Progenitor cell of endocrine pancreas (in vitro differentiated cells): Measurements from ENCODE around the gene GRK5. TPM values are rescaled to one million over a fixed set of nuclear protein-coding genes. Genes with fewer than 3 reads are reported as not detected.

Experiments
- DNase-seq: peaks from one replicate; pipeline ENCODE4 v3.0.0; 2021; ENCODE audit warnings: low spot score; ENCODE audit not compliant: unreplicated experiment
- H3K27ac Mint-ChIP-seq: 2 replicates; pipeline ENCODE4 v1.8.0; 2021; ENCODE audit warnings: mild to moderate bottlenecking, moderate library complexity, mixed read lengths
- H3K27me3 Mint-ChIP-seq: 2 replicates; pipeline ENCODE4 v1.8.0; 2021; ENCODE audit warnings: mixed read lengths
- H3K36me3 Mint-ChIP-seq: 2 replicates; pipeline ENCODE4 v1.8.0; 2022; ENCODE audit warnings: mixed read lengths; ENCODE audit not compliant: insufficient read depth
- H3K4me1 Mint-ChIP-seq: 2 replicates; pipeline ENCODE4 v1.8.0; 2021; ENCODE audit warnings: low read depth, mixed read lengths
- H3K4me3 Mint-ChIP-seq: 2 replicates; pipeline ENCODE4 v1.8.0; 2021; ENCODE audit warnings: low read depth, mild to moderate bottlenecking, moderate library complexity, mixed read lengths
- H3K9me3 Mint-ChIP-seq: 2 replicates; pipeline ENCODE4 v1.8.0; 2021; ENCODE audit warnings: low read depth, mixed read lengths
- total RNA-seq: library from RNA; stranded (reverse); gene quantifications from 2 replicates; pipeline ENCODE4 v1.2.1, GENCODE V29; 2021
- TF ChIP-seq, protein P1 (sequence below): fragments of 200-600 bp; sonication (generic); IDR thresholded peaks from one replicate; pipeline ENCODE4 v1.5.0; 2021; ENCODE audit warnings: antibody characterized with exemption, mild to moderate bottlenecking; ENCODE audit not compliant: unreplicated experiment

Gene GRK5
- total RNA-seq, 1 donor from 2014 or later = 21.6 TPM

- H3K9me3 Mint-ChIP-seq = no peaks in the 10 kb centered on the region
- no peak overlapping the region for H3K4me3 Mint-ChIP-seq
- TF ChIP-seq, protein P1, sequence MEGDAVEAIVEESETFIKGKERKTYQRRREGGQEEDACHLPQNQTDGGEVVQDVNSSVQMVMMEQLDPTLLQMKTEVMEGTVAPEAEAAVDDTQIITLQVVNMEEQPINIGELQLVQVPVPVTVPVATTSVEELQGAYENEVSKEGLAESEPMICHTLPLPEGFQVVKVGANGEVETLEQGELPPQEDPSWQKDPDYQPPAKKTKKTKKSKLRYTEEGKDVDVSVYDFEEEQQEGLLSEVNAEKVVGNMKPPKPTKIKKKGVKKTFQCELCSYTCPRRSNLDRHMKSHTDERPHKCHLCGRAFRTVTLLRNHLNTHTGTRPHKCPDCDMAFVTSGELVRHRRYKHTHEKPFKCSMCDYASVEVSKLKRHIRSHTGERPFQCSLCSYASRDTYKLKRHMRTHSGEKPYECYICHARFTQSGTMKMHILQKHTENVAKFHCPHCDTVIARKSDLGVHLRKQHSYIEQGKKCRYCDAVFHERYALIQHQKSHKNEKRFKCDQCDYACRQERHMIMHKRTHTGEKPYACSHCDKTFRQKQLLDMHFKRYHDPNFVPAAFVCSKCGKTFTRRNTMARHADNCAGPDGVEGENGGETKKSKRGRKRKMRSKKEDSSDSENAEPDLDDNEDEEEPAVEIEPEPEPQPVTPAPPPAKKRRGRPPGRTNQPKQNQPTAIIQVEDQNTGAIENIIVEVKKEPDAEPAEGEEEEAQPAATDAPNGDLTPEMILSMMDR = no peak
- no peaks in the 10 kb centered on the region for H3K4me1 Mint-ChIP-seq
- H3K27ac Mint-ChIP-seq = no peak overlapping the region
- no peaks in the 10 kb centered on the region for H3K27me3 Mint-ChIP-seq
- DNase-seq = no peak
- H3K36me3 Mint-ChIP-seq = peaks cover 6% of the 10 kb centered on the region
Measured at GRCh38 chr10:119443970-119444660, 236.7 kb downstream of the GRK5 start.

- TF ChIP-seq, protein P1 = no peak
Measured at GRCh38 chr10:119444866-119445265, 237.5 kb downstream of the GRK5 start.

GRCh38 chr10:119445311-119445934 lies 238.1 kb downstream of the GRK5 start:
- TF ChIP-seq, protein P1 = peak; percentile 90
- Mint-ChIP-seq H3K36me3 (peaks cover 4% of the 10 kb centered on the region), H3K27ac (no peak overlapping the region), H3K9me3 (no peaks in the 10 kb centered on the region), H3K4me1 (no peaks in the 10 kb centered on the region), H3K27me3 (no peaks in the 10 kb centered on the region), H3K4me3 (no peak overlapping the region)
- DNase-seq = peak; percentile 82

More at GRCh38 chr10:119444866-119445265, 237.5 kb downstream of the GRK5 start:
- peaks cover 4% of the 10 kb centered on the region for H3K36me3 Mint-ChIP-seq
- no peaks in the 10 kb centered on the region for H3K4me1 Mint-ChIP-seq
- no peak overlapping the region for H3K4me3 Mint-ChIP-seq
- no peaks in the 10 kb centered on the region for H3K9me3 Mint-ChIP-seq
- no peak for DNase-seq
- no peaks in the 10 kb centered on the region for H3K27me3 Mint-ChIP-seq
- no peak overlapping the region for H3K27ac Mint-ChIP-seq

DNA sequence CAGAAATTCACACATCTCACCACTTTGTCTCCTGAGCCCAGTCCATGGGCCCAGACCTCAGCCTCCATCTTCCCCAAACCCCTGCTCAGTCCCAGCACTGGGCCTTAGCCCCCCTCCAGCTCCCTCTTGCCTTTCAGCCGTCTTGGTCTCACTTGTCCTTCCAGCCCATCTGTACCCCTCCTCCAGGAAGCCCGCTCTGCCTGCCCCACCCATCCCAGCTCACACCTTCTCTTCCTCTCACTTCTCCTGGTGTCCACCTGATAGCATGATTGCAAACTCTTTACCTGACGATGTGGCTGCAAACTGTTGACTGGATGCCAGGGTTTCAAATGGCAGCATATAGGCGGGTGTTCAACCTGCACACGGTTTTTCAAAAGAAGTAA lies 238.6 kb downstream of the GRK5 start:
- TF ChIP-seq, protein P1 = no peak
- Mint-ChIP-seq H3K9me3 (no peaks in the 10 kb centered on the region), H3K36me3 (peaks cover 4% of the 10 kb centered on the region), H3K27ac (peak overlapping the region; percentile 69), H3K4me1 (no peaks in the 10 kb centered on the region), H3K4me3 (no peak overlapping the region), H3K27me3 (no peaks in the 10 kb centered on the region)
- no peak for DNase-seq

GRCh38 chr10:119446441-119447277 lies 239.3 kb downstream of the GRK5 start:
- Mint-ChIP-seq H3K9me3 (no peaks in the 10 kb centered on the region), H3K4me1 (no peaks in the 10 kb centered on the region), H3K27me3 (no peaks in the 10 kb centered on the region), H3K4me3 (no peak overlapping the region), H3K36me3 (peaks cover 4% of the 10 kb centered on the region), H3K27ac (no peak overlapping the region)
- TF ChIP-seq, protein P1 = no peak
- no peak for DNase-seq
